Loucy (cell line): Measurements from ENCODE around the gene SHLD1.

Experiments
- CTCF ChIP-seq: fragments of 200-600 bp; sonication (generic); conservative IDR thresholded peaks from 2 replicates; pipeline ENCODE4 v1.5.1; 2014; ENCODE audit warnings: mild to moderate bottlenecking, antibody characterized with exemption, low read length
- EZH2phosphoT487 ChIP-seq: fragments of 200-600 bp; IDR thresholded peaks from 2 replicates; pipeline ENCODE4 v1.6.1; 2018; ENCODE audit warnings: antibody characterized with exemption, mild to moderate bottlenecking, moderate library complexity, borderline replicate concordance

GRCh38 chr20:5822569-5822968 lies 72.4 kb downstream of the SHLD1 start:
- no peak for TF ChIP-seq CTCF
- no peak for TF ChIP-seq EZH2phosphoT487
